ENCODE measurements around the gene XXYLT1.
"Not testable (repeated sequence)": the region's sequence is repeated elsewhere in the genome, so short reads cannot be mapped to it uniquely, and the experiment has no call there.

Gene XXYLT1

DNA sequence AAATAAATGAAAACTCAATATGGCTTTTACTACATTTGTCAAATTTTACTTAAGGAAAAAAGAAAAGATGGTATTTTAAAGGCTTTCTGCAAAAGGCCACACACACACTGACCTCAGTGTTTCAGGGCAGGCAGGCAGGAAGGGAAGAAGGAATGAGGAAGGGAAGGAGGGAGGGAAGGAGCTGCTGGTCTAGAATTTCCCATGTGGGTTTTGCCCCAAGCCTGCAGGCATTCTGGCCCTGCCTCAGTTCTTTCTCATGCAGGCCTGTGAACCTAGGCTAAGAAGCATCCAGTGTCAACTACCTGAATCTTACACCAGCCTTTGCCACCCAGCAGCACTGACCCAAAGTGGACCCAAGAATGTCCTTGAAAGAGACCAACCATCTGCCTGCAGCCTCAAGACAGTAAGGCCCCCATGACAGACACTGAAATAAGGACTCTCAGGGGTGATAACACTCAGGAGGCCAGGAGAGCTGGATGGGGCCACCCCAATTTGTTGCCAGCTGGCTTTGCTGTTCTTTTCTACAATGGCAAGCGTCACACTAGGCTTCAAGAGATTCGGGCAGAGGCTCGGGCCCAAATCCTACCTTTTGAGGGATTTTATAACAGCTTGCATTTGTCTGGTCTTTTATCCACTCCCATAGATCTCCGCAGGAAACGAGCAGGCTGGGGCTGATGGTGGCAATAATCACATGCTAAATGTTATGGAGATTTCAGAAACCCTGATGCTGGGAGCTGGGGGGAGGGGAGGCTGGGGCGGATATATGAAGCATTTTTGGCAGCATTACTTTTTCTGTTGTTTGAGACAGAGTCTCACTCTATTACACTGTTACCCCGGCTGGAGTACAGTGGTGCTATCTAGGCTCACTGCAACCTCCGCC lies 51.4 kb downstream of the XXYLT1 start:
- H3K36me3 ChIP-seq (ENCODE audit: insufficient read depth, low read length), result no peaks in the 10 kb centered on the region; the same call in 1 of the 2 replicates
- no peak overlapping the region for H3K9ac ChIP-seq (ENCODE audit: low read depth, low read length)
- H3K9me3 ChIP-seq (ENCODE audit: control insufficient read depth, insufficient read depth, low read length), result no peaks in the 10 kb centered on the region
- H3K4me1 ChIP-seq (ENCODE audit: insufficient read depth, low read length), result peaks cover 22% of the 10 kb centered on the region

DNA sequence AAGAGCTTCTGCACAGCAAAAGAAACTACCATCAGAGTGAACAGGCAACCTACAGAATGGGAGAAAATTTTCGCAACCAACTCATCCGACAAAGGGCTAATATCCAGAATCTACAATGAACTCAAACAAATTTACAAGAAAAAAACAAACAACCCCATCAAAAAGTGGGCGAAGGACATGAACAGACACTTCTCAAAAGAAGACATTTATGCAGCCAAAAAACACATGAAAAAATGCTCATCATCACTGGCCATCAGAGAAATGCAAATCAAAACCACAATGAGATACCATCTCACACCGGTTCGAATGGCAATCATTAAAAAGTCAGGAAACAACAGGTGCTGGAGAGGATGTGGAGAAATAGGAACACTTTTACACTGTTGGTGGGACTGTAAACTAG lies 52.6 kb downstream of the XXYLT1 start:
- H3K36me3 ChIP-seq (ENCODE audit: insufficient read depth, low read length); H3K9me3 ChIP-seq (ENCODE audit: control insufficient read depth, insufficient read depth, low read length); H3K9ac ChIP-seq (ENCODE audit: low read depth, low read length): not testable (repeated sequence)
- peaks cover 20% of the 10 kb centered on the region for H3K4me1 ChIP-seq (ENCODE audit: insufficient read depth, low read length)

DNA sequence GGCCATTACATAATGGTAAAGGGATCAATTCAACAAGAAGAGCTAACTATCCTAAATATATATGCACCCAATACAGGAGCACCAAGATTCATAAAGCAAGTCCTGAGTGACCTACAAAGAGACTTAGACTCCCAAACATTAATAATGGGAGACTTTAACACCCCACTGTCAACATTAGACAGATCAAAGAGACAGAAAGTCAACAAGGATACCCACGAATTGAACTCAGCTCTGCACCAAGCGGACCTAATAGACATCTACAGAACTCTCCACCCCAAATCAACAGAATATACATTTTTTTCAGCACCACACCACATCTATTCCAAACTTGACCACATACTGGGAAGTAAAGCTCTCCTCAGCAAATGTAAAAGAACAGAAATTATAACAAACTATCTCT lies 55.4 kb downstream of the XXYLT1 start:
- not testable (repeated sequence) for H3K9ac ChIP-seq (ENCODE audit: low read depth, low read length); H3K36me3 ChIP-seq (ENCODE audit: insufficient read depth, low read length)
- H3K4me1 ChIP-seq (ENCODE audit: insufficient read depth, low read length), result peaks cover 14% of the 10 kb centered on the region

DNA sequence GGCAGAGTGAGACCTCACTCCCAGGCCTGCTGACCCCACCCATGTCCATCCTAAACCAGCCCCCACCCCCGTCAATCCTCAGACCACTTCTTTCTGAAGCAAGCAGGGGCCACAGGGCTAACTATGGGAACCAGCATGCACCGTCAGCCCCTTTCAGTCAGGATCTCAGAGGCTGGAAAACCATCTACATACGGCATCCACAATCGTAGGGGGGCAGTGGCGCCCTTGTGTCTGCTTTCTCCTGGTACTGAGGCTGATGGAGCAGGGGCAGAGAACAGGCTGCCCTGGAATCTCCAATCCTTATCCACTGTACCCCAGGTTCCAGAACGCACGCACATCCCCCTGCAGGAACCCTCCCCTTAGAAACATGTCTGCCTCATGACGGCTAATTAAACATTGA lies 56.6 kb downstream of the XXYLT1 start:
- Histone ChIP-seq H3K9me3 (ENCODE audit: control insufficient read depth, insufficient read depth, low read length) (no peaks in the 10 kb centered on the region), H3K9ac (ENCODE audit: low read depth, low read length) (no peak overlapping the region), H3K36me3 (ENCODE audit: insufficient read depth, low read length) (no peaks in the 10 kb centered on the region), H3K4me1 (ENCODE audit: insufficient read depth, low read length) (peaks cover 14% of the 10 kb centered on the region)

More for the DNA sequence above, 55.4 kb downstream of the XXYLT1 start:
- H3K9me3 ChIP-seq (ENCODE audit: control insufficient read depth, insufficient read depth, low read length), result not testable (repeated sequence)

DNA sequence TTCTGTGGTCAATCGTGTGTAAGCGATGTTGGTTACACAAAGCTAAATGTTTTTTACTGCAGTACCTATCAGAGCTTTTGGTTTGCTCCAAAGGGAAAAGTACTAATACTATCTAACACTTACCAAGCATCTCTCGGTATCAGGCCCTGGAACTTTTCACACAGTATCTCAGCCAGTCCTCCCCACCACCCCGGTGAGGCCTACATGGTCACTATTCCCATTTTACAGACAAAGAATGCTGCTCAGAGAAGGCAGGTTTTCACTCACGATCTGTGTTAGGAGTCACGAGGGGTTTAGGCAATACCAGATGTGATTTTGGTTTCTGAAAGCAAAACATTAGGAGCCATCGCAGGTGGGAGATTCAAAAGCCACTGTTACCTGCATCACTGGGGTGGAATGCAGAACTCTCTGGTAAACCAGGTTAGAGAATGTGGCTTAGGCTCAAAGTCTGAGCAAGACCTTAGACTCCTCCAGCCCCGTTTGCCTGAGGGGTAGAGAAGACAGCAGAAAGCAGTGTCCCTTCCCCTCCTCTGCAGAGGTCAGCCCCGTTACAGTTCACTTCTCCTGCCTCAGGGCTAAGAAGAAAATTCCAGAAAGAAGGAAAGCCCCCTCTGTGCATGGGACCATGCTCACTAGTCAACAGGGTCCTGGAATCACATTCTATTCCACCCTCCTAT lies 57.2 kb downstream of the XXYLT1 start:
- H3K36me3 ChIP-seq (ENCODE audit: insufficient read depth, low read length), result no peaks in the 10 kb centered on the region
- H3K9ac ChIP-seq (ENCODE audit: low read depth, low read length), result no peak overlapping the region
- no peaks in the 10 kb centered on the region for H3K9me3 ChIP-seq (ENCODE audit: control insufficient read depth, insufficient read depth, low read length)
- peaks cover 15% of the 10 kb centered on the region for H3K4me1 ChIP-seq (ENCODE audit: insufficient read depth, low read length)

DNA sequence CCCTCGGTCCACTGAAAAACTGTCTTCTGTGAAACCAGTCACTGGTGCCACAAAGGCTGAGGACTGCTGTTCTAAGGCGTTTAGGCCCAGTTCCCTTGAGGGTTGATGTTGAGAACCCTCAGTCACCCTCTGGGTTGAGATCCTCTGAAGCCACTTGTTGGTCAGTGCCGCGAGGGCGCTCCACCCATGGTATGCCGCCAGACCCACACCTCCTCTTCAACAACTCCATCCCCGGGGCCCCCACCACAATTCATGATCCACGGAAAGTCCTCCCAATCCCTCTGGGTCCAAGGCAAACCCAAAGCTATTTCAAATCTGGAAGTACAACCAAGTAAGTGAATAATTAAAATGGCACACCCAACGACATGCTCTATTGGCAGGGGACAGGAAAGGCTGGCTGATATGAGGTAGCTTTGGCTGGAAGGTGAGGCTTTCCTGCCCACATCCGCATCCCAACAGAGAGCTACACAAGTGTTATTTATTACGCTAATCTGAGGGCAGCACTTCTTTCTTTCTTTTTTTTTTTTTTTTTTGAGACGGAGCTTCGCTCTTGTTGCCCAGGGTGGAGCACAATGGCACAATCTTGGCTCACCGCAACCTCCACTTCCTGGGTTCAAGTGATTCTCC lies 58.1 kb downstream of the XXYLT1 start:
- H3K4me1 ChIP-seq (ENCODE audit: insufficient read depth, low read length), result peaks cover 16% of the 10 kb centered on the region

DNA sequence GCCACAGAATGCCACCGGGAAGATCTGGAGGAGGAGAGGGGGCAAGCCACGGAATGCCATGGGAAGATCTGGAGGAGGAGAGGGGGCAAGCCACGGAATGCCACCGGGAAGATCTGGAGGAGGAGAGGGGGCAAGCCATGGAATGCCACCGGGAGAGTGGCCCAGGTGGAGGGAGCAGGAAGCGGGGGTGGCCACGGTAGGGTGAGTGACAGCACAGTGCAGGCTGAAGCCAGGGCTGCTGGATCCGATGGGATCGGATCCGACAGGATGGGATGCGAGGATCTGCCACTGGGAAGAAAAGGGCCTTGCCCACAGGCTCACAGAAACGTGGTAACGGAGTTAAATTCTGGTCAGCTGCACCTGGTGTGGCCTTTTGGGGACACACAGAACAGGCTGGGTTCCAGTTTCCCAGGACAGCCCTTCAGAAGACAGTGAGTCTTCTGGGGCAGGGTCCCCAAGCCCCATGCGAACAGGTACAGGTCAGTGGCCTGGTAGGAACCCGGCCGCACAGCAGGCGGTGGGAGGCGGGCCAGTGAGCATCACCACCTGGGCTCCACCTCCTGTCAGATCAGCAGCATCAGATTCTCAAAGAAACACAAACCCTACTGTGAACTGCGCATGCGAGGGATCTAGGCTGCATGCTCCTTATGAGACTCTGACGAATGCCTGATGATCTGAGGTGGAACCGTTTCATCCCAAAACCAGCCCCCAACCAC lies 58.8 kb downstream of the XXYLT1 start:
- peaks cover 16% of the 10 kb centered on the region for H3K4me1 ChIP-seq (ENCODE audit: insufficient read depth, low read length)
- H3K36me3 ChIP-seq (ENCODE audit: insufficient read depth, low read length), result no peaks in the 10 kb centered on the region; the same call in 1 of the 2 replicates
- H3K9me3 ChIP-seq (ENCODE audit: control insufficient read depth, insufficient read depth, low read length), result no peaks in the 10 kb centered on the region
- H3K9ac ChIP-seq (ENCODE audit: low read depth, low read length), result no peak overlapping the region

More for the DNA sequence above, 58.1 kb downstream of the XXYLT1 start:
- Histone ChIP-seq H3K36me3 (ENCODE audit: insufficient read depth, low read length) (no peaks in the 10 kb centered on the region; the same call in 1 of the 2 replicates), H3K9ac (ENCODE audit: low read depth, low read length) (no peak overlapping the region), H3K9me3 (ENCODE audit: control insufficient read depth, insufficient read depth, low read length) (no peaks in the 10 kb centered on the region)

DNA sequence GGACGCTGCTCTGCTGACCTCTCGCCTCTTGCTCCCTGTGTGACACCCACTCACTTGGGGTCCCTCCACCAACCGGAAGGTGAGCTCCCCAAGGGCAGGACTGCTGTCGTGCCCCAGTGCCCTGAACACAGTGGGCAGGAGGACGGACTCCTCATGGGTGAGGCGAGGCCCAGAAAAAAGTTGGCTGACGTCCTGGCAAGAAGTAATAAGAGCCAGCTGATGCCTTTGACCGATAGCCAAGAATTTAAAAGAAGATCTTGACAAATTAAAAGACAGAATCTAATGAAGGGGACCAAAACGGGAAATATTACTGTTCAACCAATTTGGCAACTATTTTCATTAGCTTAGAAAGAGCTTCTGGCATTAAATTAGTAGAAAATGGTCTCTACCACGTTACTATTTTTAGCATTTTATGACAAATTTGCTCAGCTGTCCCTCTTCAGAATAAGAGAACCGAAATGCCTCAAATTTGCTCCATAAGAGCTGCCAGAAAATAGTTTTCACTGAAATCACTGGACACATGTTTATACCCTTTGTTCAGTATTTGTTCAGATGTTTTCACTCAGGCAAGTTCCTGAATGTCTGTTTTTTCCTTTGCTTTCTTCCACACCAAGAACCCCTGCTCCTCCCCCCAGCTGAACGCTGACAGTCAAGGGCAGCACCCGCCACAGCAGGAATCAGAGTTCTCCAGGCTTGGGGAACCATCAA lies 60.5 kb downstream of the XXYLT1 start:
- Histone ChIP-seq H3K36me3 (ENCODE audit: insufficient read depth, low read length) (no peaks in the 10 kb centered on the region; the same call in 1 of the 2 replicates), H3K9me3 (ENCODE audit: control insufficient read depth, insufficient read depth, low read length) (no peaks in the 10 kb centered on the region), H3K9ac (ENCODE audit: low read depth, low read length) (no peak overlapping the region), H3K4me1 (ENCODE audit: insufficient read depth, low read length) (peaks cover 16% of the 10 kb centered on the region)

DNA sequence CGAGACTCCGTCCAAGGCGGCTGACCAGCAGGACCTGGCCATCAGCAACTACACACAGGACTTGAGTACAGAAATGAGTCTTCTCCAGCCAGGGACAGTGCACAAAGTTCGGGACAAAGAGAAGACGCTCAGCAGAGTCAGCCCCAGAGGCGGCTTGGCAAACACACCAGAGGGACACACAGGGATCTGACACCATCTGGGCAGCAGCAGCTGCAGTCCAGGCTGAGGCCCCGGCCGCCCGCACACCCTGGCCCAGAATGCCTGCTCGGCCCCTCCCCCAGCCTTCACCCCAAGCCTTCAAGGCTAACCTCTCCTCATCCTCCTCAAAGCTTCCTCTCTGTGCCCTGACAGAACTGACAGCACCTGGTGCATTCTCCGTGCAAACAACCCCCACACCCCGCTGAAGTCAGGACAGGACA lies 61.1 kb downstream of the XXYLT1 start:
- Histone ChIP-seq H3K9ac (ENCODE audit: low read depth, low read length) (no peak overlapping the region), H3K36me3 (ENCODE audit: insufficient read depth, low read length) (no peaks in the 10 kb centered on the region; the same call in 1 of the 2 replicates), H3K4me1 (ENCODE audit: insufficient read depth, low read length) (peaks cover 21% of the 10 kb centered on the region), H3K9me3 (ENCODE audit: control insufficient read depth, insufficient read depth, low read length) (no peaks in the 10 kb centered on the region)

DNA sequence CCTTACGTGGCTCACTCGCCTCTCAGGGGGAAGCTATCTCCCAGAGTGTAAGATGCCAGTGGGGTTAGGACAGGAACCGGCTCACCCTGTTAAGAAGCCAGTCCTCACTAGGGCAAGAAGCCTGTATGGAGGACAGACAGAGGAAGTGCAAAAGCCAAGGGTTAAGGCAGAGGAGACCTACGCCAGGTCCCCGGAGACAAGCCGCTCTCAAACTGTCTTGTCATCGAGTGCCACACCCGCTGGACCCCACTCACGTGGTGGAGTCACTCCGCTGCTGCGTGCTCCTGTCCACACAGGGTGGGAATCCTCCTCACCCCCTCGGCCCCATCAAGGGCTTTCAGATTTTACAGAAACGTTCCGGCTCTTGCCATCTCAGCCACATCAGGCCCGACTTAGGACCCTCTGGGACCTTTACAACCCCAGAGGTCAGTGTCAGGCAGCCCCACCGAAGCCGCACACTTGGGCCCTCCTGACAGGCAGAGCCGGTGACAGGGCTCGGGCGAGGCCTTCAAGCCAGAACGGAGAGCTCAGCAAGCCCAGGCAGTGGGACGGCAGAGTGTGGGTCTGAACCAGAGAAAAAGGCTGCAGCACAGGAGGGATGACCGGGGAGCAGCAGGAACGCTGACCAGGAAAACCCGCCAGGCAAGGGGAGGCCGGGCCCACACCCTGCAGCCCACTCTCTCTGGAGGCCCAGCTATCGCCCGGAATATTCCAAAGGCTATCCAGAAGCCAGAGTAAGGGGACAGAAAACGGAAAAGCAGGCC lies 61.7 kb downstream of the XXYLT1 start:
- Histone ChIP-seq H3K9me3 (ENCODE audit: control insufficient read depth, insufficient read depth, low read length) (no peaks in the 10 kb centered on the region), H3K4me1 (ENCODE audit: insufficient read depth, low read length) (peaks cover 26% of the 10 kb centered on the region), H3K9ac (ENCODE audit: low read depth, low read length) (no peak overlapping the region), H3K36me3 (ENCODE audit: insufficient read depth, low read length) (no peaks in the 10 kb centered on the region; the same call in 1 of the 2 replicates)

DNA sequence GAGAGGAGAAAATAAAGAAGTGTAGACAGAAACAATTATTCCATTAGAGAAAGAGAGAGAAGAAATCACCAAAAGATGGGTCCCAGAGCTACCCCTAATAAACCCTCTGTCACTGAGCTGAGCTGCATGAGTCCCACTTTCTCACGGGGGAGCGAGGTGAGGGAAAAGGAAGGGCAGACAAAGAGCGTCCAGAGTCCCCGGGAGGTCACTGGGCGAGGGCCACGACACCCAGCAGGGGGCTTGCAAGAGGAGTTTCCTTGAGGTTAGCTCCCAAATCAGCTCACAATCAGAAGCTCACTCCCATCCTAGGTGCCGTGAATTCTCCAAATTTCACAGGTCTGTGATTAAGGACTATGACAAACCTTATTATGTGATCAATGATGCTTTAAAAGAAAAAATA lies 62.3 kb downstream of the XXYLT1 start:
- no peaks in the 10 kb centered on the region for H3K9me3 ChIP-seq (ENCODE audit: control insufficient read depth, insufficient read depth, low read length)
- no peak overlapping the region for H3K9ac ChIP-seq (ENCODE audit: low read depth, low read length)
- H3K36me3 ChIP-seq (ENCODE audit: insufficient read depth, low read length), result no peaks in the 10 kb centered on the region; the same call in 1 of the 2 replicates
- peaks cover 22% of the 10 kb centered on the region for H3K4me1 ChIP-seq (ENCODE audit: insufficient read depth, low read length)

DNA sequence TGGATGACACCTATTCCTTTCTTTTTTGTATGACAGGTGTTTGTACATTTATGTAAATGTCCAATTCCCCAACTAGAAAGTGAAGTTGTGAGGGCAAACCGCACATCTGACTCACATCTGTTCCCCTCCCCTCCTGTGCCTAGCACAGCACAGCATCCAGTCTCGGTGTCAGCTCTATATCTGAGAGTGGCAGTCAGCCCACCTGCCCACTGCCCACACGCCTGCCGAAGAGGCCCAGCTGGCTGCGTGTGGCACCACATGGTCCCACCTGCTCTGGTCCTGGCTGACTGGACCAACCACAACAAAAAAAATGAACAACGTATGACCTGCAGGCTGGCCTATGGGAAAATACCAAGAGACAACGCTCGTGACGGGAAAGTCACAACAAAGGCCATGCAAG lies 62.8 kb downstream of the XXYLT1 start:
- H3K9me3 ChIP-seq (ENCODE audit: control insufficient read depth, insufficient read depth, low read length), result no peaks in the 10 kb centered on the region
- H3K36me3 ChIP-seq (ENCODE audit: insufficient read depth, low read length), result no peaks in the 10 kb centered on the region; the same call in 1 of the 2 replicates
- H3K9ac ChIP-seq (ENCODE audit: low read depth, low read length), result no peak overlapping the region
- H3K4me1 ChIP-seq (ENCODE audit: insufficient read depth, low read length), result peaks cover 21% of the 10 kb centered on the region

DNA sequence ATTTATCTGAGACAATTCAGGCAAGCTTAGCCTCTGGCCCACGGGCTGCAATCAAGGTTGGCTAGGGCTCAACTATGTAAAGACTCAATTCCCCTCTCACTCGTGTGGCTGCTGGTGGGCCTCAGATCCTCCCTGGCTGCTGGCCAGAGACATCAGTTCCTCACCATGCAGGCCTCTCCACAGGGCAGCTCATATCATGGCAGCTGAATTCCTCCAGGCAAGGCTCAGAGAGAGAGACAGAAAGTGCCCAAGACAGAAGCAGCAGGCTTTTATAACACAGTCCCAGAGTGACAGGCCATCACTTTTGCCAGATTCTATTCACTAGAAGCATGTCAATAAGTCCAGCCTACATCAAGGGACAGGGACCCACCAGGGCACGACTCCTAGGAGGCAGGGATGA lies 63.2 kb downstream of the XXYLT1 start:
- H3K4me1 ChIP-seq (ENCODE audit: insufficient read depth, low read length), result peaks cover 21% of the 10 kb centered on the region
- H3K36me3 ChIP-seq (ENCODE audit: insufficient read depth, low read length), result no peaks in the 10 kb centered on the region; the same call in 1 of the 2 replicates
- H3K9ac ChIP-seq (ENCODE audit: low read depth, low read length), result no peak overlapping the region
- no peaks in the 10 kb centered on the region for H3K9me3 ChIP-seq (ENCODE audit: control insufficient read depth, insufficient read depth, low read length)
